Stimulated activated naive B cell treated with anti-CD40 and anti-IgM and Interleukin-4, amounts not matched to agents 10 μg/mL and 1 μg/mL and 100 μg/mL, for 72 hours (primary cell): ENCODE results near the gene PHF3.
"Not testable (repeated sequence)": the region's sequence is repeated elsewhere in the genome, so short reads cannot be mapped to it uniquely, and the experiment has no call there.

Experiments
- ATAC-seq, 2 donors: fragments of 150-1000 bp; cut with Tn5 transposase; replicated peaks; 2 replicates each; pipeline ENCODE4 v1.10.0; 2021; ENCODE audit warnings: moderate library complexity in 1 of 2
- DNase-seq: peaks from one replicate; pipeline ENCODE4 v3.0.0; 2021
- H3K27ac Mint-ChIP-seq: one replicate; pipeline ENCODE4 v1.8.0; 2022; ENCODE audit warnings: mild to moderate bottlenecking, mixed read lengths
- H3K27me3 Mint-ChIP-seq, 2 donors: one replicate each; pipeline ENCODE4 v1.8.0; 2022; ENCODE audit warnings: mixed read lengths in 2 of 2
- H3K36me3 Mint-ChIP-seq, 2 donors: one replicate each; pipeline ENCODE4 v1.8.0; 2022; ENCODE audit warnings: mixed read lengths in 2 of 2, mild to moderate bottlenecking in 1 of 2
- H3K4me1 Mint-ChIP-seq, 2 donors: one replicate each; pipeline ENCODE4 v1.8.0; 2022; ENCODE audit warnings: mixed read lengths in 2 of 2, mild to moderate bottlenecking in 1 of 2
- H3K4me3 Mint-ChIP-seq, 2 donors: one replicate each; pipeline ENCODE4 v1.8.0; 2022; ENCODE audit warnings: mild to moderate bottlenecking in 2 of 2, mixed read lengths in 2 of 2, moderate library complexity in 1 of 2
- H3K9me3 Mint-ChIP-seq, 2 donors: one replicate each; pipeline ENCODE4 v1.8.0; 2022; ENCODE audit warnings: mixed read lengths in 2 of 2, mild to moderate bottlenecking in 1 of 2

Gene PHF3

GRCh38 chr6:63745784-63746183 lies 110.2 kb downstream of the PHF3 start:
- H3K27me3 Mint-ChIP-seq: peaks cover 23 to 29% of the 10 kb centered on the region in 2 donors
- ATAC-seq (no peak), DNase-seq (no peak)
- no peak overlapping the region for H3K4me3 Mint-ChIP-seq
- H3K9me3 Mint-ChIP-seq: peaks cover 5 to 8% of the 10 kb centered on the region in 2 donors
- no peaks in the 10 kb centered on the region for H3K4me1 Mint-ChIP-seq
- peaks cover 11 to 15% of the 10 kb centered on the region in 2 donors for H3K36me3 Mint-ChIP-seq
- no peak overlapping the region for H3K27ac Mint-ChIP-seq

DNA sequence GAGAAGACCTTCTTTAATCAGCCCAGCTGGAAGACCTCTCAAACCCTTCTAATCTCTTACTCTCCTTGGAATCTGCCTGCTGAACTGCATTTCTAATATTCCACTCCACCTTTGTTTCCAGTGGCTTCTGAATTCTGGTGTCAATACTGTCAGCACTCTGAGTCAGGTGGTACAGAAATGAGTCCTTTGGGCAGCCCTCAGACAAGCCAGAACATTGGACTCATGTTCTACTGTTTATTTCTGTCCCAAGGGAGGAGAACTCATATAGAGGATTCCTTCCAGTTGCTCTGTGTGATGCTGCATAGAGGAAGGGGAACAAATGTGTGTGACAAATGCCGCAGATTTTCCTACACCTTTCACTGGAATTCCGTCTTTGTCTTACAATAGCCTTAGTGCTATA lies 114.8 kb downstream of the PHF3 start:
- Mint-ChIP-seq H3K4me1 (no peaks in the 10 kb centered on the region), H3K9me3 (peaks cover 5 to 9% of the 10 kb centered on the region in 2 donors), H3K27me3 (peaks cover 23 to 29% of the 10 kb centered on the region in 2 donors), H3K4me3 (no peak overlapping the region), H3K36me3 (peaks cover 15 to 20% of the 10 kb centered on the region in 2 donors), H3K27ac (no peak overlapping the region)
- DNase-seq (no peak), ATAC-seq (no peak)

GRCh38 chr6:63757275-63757674 lies 121.7 kb downstream of the PHF3 start:
- H3K4me3 Mint-ChIP-seq, ATAC-seq, DNase-seq, H3K4me1 Mint-ChIP-seq, H3K27ac Mint-ChIP-seq, H3K27me3 Mint-ChIP-seq: not testable (repeated sequence)
- peaks cover 7 to 13% of the 10 kb centered on the region in 2 donors for H3K9me3 Mint-ChIP-seq
- peaks cover 9 to 13% of the 10 kb centered on the region in 2 donors for H3K36me3 Mint-ChIP-seq

GRCh38 chr6:63757826-63758225 lies 122.2 kb downstream of the PHF3 start:
- H3K4me3 Mint-ChIP-seq: no peak overlapping the region
- peaks cover 7 to 13% of the 10 kb centered on the region in 2 donors for H3K9me3 Mint-ChIP-seq
- no peak overlapping the region for H3K27ac Mint-ChIP-seq
- ATAC-seq (no peak), DNase-seq (no peak)
- H3K4me1 Mint-ChIP-seq: no peaks in the 10 kb centered on the region
- H3K27me3 Mint-ChIP-seq: no peaks in the 10 kb centered on the region
- H3K36me3 Mint-ChIP-seq: peaks cover 9 to 13% of the 10 kb centered on the region in 2 donors

- H3K4me1 Mint-ChIP-seq: no peaks in the 10 kb centered on the region
- peaks cover 7 to 12% of the 10 kb centered on the region in 2 donors for H3K9me3 Mint-ChIP-seq
- H3K36me3 Mint-ChIP-seq: peaks cover 8 to 13% of the 10 kb centered on the region in 2 donors
- H3K27me3 Mint-ChIP-seq: peaks cover 0 to 4% of the 10 kb centered on the region in 2 donors
- DNase-seq (no peak), ATAC-seq (no peak)
- no peak overlapping the region for H3K4me3 Mint-ChIP-seq
- H3K27ac Mint-ChIP-seq: no peak overlapping the region
Measured at GRCh38 chr6:63759605-63760105, 124.1 kb downstream of the PHF3 start.

- no peak overlapping the region for H3K4me3 Mint-ChIP-seq
- no peaks in the 10 kb centered on the region for H3K4me1 Mint-ChIP-seq
- ATAC-seq (no peak), DNase-seq (no peak)
- H3K9me3 Mint-ChIP-seq: peaks cover 7 to 12% of the 10 kb centered on the region in 2 donors
- H3K36me3 Mint-ChIP-seq: peaks cover 6 to 8% of the 10 kb centered on the region in 2 donors
- peaks cover 0 to 4% of the 10 kb centered on the region in 2 donors for H3K27me3 Mint-ChIP-seq
- H3K27ac Mint-ChIP-seq: no peak overlapping the region
Measured at GRCh38 chr6:63760199-63760598, 124.6 kb downstream of the PHF3 start.

DNA sequence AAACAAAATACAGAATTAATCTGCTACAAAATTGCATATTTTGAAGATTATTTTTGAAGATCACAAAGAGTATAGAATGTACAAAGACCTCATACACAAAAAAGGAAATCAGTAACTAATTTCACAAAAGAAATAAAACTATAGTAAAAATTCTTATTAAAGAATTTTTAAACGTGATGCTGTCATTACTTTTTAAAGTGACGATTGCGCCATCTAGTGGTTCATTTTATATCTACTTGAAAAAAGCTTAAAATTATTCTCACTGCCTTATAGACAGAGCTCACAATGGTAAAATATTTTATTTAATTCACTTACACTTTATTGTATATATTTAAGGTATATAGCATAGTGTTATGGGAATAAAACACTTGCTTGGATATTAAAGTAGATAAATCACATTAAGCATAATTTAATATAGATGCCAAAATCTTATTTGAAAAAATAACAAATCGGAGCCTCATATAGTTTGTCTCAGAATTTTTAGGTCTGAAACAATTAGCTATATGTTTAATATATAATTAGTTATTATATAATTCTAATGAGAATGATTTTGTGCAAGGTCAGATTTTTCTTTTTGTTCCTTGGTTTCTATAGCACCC lies 128.8 kb downstream of the PHF3 start:
- ATAC-seq (peak in 1 of 2 donors; percentile 50), DNase-seq (no peak)
- Mint-ChIP-seq H3K4me1 (no peaks in the 10 kb centered on the region), H3K27ac (no peak overlapping the region), H3K4me3 (no peak overlapping the region), H3K36me3 (no peaks in the 10 kb centered on the region), H3K27me3 (peaks cover 5 to 19% of the 10 kb centered on the region in 2 donors), H3K9me3 (peaks cover 0 to 5% of the 10 kb centered on the region in 2 donors)
